Osteocyte (in vitro differentiated cells): Measurements from ENCODE around the gene KIAA0232. TPM values are rescaled to one million over a fixed set of nuclear protein-coding genes. Genes with fewer than 3 reads are reported as not detected.
A peak's percentile ranks its signal among the peaks of the same experiment; 100 is the strongest.
"Not testable (repeated sequence)": the region's sequence is repeated elsewhere in the genome, so short reads cannot be mapped to it uniquely, and the experiment has no call there.

Experiments
- DNase-seq: peaks from one replicate; pipeline ENCODE4 v3.0.0; 2021; ENCODE audit warnings: mixed read lengths; ENCODE audit not compliant: unreplicated experiment; ENCODE audit errors: extremely low spot score
- H3K27ac Mint-ChIP-seq: one replicate; pipeline ENCODE4 v1.8.0; 2021; ENCODE audit warnings: mild to moderate bottlenecking, mixed read lengths; ENCODE audit not compliant: unreplicated experiment
- H3K27me3 Mint-ChIP-seq: one replicate; pipeline ENCODE4 v1.8.0; 2021; ENCODE audit warnings: mixed read lengths; ENCODE audit not compliant: unreplicated experiment
- H3K36me3 Mint-ChIP-seq: one replicate; pipeline ENCODE4 v1.8.0; 2021; ENCODE audit warnings: mixed read lengths; ENCODE audit not compliant: unreplicated experiment
- H3K4me1 Mint-ChIP-seq: one replicate; pipeline ENCODE4 v1.8.0; 2021; ENCODE audit warnings: mixed read lengths; ENCODE audit not compliant: unreplicated experiment
- H3K4me3 Mint-ChIP-seq: one replicate; pipeline ENCODE4 v1.8.0; 2021; ENCODE audit warnings: mild to moderate bottlenecking, moderate library complexity, mixed read lengths; ENCODE audit not compliant: unreplicated experiment
- H3K9me3 Mint-ChIP-seq: one replicate; pipeline ENCODE4 v1.8.0; 2021; ENCODE audit warnings: mixed read lengths; ENCODE audit not compliant: unreplicated experiment
- CTCF ChIP-seq: fragments of 200-600 bp; sonication (generic); IDR thresholded peaks from 2 replicates; pipeline ENCODE4 v1.5.0; 2021; ENCODE audit warnings: antibody characterized with exemption, mild to moderate bottlenecking, moderate library complexity
- total RNA-seq: library from RNA; stranded (reverse); gene quantifications from 2 replicates; pipeline ENCODE4 v1.2.1, GENCODE V29; 2021

The KIAA0232 gene
- total RNA-seq, 1 donor from 2014 or later = 27.1 TPM

- Mint-ChIP-seq H3K9me3 (no peaks in the 10 kb centered on the region), H3K4me3 (peak overlapping the region; percentile 81), H3K36me3 (peaks cover 1% of the 10 kb centered on the region), H3K4me1 (peaks cover 37% of the 10 kb centered on the region), H3K27me3 (no peaks in the 10 kb centered on the region), H3K27ac (peak overlapping the region; percentile 82)
- peak; percentile 30 for TF ChIP-seq CTCF
- DNase-seq = peak; percentile 96
These were observed 819 bp downstream of the KIAA0232 start for GRCh38 chr4:6783111-6783981.

GRCh38 chr4:6785572-6785925, 3.0 kb downstream of the KIAA0232 start:
- H3K9me3 Mint-ChIP-seq = no peaks in the 10 kb centered on the region
- H3K4me3 Mint-ChIP-seq = peak overlapping the region; percentile 20
- H3K36me3 Mint-ChIP-seq = peaks cover 5% of the 10 kb centered on the region
- no peak overlapping the region for H3K27ac Mint-ChIP-seq
- DNase-seq = no peak
- H3K4me1 Mint-ChIP-seq = peaks cover 33% of the 10 kb centered on the region
- H3K27me3 Mint-ChIP-seq = no peaks in the 10 kb centered on the region
- TF ChIP-seq CTCF = no peak

GRCh38 chr4:6788123-6788522, 5.6 kb downstream of the KIAA0232 start:
- no peak for DNase-seq
- TF ChIP-seq CTCF = no peak
- Mint-ChIP-seq H3K4me3 (no peak overlapping the region), H3K4me1 (peaks cover 46% of the 10 kb centered on the region), H3K27me3 (no peaks in the 10 kb centered on the region), H3K36me3 (peaks cover 13% of the 10 kb centered on the region), H3K27ac (no peak overlapping the region), H3K9me3 (no peaks in the 10 kb centered on the region)

- not testable (repeated sequence) for DNase-seq, H3K27ac Mint-ChIP-seq, H3K27me3 Mint-ChIP-seq, H3K4me3 Mint-ChIP-seq, H3K9me3 Mint-ChIP-seq
- Mint-ChIP-seq H3K4me1 (peaks cover 27% of the 10 kb centered on the region), H3K36me3 (peaks cover 19% of the 10 kb centered on the region)
These were observed 8.7 kb downstream of the KIAA0232 start for GRCh38 chr4:6791245-6791644.

GRCh38 chr4:6791796-6792195, 9.3 kb downstream of the KIAA0232 start:
- peaks cover 27% of the 10 kb centered on the region for H3K4me1 Mint-ChIP-seq
- H3K27ac Mint-ChIP-seq = peak overlapping the region; percentile 36
- H3K9me3 Mint-ChIP-seq, H3K4me3 Mint-ChIP-seq, H3K27me3 Mint-ChIP-seq, DNase-seq: not testable (repeated sequence)
- H3K36me3 Mint-ChIP-seq = peaks cover 19% of the 10 kb centered on the region

- no peak overlapping the region for H3K27ac Mint-ChIP-seq
- no peaks in the 10 kb centered on the region for H3K9me3 Mint-ChIP-seq
- no peaks in the 10 kb centered on the region for H3K27me3 Mint-ChIP-seq
- H3K4me3 Mint-ChIP-seq = no peak overlapping the region
- peaks cover 16% of the 10 kb centered on the region for H3K36me3 Mint-ChIP-seq
- TF ChIP-seq CTCF = no peak
- H3K4me1 Mint-ChIP-seq = peaks cover 25% of the 10 kb centered on the region
- DNase-seq = no peak
These were observed 11.7 kb downstream of the KIAA0232 start for GRCh38 chr4:6794189-6794588.
